Pons (tissue), 1 donor: ENCODE results near the gene MTHFD1L.
"Not testable (repeated sequence)": the region's sequence is repeated elsewhere in the genome, so short reads cannot be mapped to it uniquely, and the experiment has no call there.

ENCODE experiments used
- DNase-seq: peaks from one replicate; pipeline ENCODE4 v3.0.0-alpha.2; 2016; ENCODE audit warnings: low spot score

The MTHFD1L gene

DNA sequence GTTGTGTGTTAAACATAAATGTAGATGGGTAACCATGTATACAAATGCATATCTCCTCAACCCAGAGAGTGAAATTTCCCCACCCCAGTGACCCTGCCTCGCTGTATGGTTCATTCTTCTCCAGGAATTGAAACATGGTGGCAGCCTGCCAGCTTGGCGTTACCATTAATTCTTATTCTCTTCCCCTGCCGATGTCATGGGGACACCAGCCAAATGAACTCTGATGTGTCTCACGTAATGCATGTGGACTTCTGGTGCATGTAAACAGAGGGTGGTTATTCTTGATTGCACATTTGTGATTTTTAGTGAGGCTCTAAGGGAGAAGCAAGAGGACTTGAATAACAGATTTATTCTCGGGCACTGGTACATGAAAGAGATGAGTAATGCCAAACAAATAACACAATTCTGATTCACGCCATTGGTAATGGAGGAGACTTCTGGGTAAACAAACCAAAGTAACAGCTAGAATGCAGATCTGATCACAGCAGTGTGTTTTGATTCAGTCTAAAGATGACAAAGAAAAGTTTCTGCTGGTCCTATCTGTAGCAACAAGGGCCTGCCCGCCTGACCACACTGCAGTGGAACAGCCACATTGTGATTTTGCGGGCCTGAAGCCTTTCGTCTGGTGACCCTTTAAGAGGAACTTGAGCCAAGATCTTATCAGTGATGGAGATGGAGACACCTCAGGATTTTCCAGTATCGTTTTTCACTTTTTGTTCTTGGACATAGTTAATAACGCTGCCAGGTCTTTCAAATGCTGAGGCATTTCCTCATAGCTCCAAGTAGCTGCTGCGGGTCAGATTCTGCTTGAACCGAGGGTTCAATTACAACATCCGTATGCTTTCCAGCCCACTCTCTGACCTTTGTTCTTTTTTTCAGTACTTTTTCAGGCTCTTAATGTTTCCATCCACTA, 202.4 kb downstream of the MTHFD1L start:
- peak; percentile 69 for DNase-seq

DNA sequence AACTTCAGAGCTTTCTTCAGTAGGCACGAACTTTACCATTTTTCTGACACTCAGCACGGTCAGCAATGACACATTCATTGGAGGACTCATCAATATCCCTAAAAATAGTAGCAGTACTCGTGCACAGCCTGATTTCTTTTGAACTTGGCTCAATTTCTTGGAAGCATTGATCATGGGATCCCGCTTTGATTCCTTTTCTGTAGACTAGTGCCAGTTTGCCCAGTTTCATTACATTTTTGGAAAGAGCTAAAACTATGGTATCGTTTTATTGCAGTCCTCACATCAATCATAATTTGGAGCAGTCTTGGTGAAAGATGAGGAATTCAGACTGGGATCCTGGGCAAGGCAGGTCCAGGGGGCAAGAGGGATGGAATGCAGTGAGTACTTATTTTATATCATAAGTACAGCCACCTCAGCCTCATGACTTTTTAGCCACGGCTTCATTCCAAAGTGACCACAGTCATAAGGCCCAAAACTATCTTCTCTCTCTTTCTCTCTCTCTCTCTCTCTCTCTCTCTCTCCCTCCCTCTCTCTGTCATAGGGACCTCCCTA, 203.3 kb downstream of the MTHFD1L start:
- DNase-seq, result no peak

DNA sequence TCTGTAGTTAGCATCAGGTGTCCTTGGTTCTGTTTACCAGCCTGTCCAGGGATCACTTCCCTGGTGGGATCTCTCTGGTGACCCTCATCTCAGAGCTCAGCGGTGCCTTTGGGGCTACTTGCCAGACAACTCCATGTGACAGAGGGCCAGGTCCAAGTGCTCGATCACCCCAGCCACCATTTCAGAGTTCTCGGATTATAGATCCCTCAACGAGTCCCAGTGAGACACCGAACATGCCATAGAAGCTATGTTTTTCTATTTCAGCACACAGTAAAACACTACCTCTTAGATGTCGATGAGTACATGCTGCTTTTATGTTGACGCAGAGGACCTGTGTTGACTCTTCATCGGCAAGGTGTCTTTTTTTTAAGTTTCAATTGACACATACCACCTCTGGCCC, 204.1 kb downstream of the MTHFD1L start:
- DNase-seq, result no peak

DNA sequence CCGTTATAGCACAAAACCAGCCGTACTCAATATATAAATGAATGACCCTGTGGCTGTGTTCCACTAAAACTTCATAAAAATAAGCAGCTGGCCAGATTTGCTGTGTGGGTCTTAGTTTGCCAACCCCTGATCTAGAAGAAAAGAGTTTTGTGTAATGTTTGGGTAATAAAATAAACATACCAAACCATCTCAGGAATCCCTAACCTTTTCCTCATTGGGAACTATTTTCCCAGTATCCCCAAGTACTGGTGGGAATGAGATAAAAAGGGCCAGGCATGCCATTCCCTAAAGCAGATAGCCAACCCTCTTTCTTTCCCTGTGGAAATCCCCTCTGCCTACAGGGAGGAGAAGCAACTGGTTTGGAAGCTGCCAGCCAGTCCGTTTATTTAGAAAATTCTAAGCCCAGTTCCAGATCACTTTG, 205.1 kb downstream of the MTHFD1L start:
- DNase-seq, result no peak

DNA sequence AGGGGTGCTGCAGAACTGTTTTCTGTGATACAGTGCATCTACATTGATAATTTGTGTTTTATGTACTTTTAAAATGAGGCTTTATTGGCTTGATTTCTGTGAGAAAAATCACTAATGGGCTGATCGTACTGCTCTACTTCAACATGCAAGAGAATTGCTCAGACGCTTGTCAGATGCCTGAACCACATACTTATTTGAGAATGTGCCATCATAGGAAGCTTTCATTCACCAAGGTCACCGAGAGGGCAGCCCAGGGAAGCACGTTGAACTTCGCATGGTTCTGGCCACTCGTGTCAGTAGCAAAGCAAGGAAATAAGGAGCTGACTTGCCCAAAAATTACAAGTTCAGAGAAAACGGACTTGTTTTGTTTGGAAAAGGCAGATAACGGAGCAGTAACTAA, 205.8 kb downstream of the MTHFD1L start:
- no peak for DNase-seq

DNA sequence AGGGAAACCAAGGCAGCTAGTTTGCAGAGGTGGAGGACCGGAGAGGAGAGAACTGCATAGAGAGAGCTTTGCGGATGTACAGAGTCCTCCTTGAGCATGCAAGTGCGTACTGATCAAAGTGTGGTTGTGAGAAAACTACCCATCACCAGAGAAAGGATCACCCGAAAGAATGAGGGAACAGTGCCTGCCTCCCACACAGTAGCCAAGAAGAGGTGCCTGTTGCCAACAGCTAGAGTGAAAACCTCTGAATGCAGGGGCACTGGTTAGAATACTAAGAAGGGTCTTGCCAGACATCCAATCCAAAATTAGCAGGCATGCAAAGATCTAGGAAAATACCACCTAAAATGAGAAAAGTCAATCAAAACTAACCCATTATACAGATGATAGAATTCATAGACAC, 207.6 kb downstream of the MTHFD1L start:
- no peak for DNase-seq

DNA sequence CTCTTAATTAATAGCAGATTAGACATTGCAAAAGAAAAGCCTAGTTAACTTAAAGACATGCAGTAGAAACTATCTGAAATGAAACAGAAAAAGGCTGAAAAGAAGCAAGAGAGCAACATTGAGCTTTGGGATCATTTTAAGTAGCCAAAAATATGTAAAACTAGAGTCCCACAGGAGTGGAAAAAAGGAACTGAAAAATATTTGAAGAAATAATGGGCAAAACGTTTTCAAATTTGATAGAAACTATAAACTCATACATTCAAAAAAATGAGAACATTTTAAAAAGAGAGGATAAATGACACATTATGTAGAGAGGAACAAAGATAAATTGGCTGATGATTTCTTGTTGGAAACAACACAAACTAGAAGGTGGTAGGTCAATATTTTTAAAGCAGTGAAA, 208.2 kb downstream of the MTHFD1L start:
- no peak for DNase-seq

DNA sequence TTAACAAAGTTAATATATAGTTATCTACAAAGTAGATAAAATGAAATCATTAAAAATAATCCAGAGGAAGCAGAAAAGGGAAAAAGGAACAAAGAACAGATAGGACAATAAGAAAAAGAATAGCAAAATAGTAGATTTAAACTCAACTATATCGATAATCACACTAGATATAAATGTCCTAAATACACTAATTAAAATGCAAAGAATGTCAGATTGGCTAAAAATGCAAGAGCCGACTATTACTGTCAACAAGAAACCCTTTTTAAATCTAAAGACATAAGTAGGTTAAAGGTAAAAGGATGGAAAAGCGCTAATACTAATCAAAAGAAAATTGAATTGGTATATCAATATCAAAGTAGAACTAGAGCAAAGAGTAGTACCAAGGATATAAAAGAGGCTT, 209.5 kb downstream of the MTHFD1L start:
- DNase-seq, result no peak

DNA sequence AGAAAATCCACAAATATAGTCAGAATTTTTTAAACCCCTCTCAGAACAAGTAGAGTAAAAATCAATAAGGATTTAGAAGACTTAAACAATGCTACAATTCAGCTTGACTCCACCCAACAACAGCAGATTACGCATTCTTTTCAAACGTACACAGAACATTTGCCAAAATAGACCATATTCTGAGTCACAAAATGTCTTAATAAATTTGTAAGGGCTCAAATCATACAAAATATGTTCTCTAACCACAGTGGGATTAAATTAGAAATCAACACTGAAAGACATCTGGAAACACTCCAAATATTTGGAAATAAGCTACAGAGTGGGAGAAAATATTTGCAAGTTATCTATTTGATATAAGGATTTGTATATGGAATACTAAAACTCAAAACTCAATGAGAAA, 210.0 kb downstream of the MTHFD1L start:
- DNase-seq, result no peak

DNA sequence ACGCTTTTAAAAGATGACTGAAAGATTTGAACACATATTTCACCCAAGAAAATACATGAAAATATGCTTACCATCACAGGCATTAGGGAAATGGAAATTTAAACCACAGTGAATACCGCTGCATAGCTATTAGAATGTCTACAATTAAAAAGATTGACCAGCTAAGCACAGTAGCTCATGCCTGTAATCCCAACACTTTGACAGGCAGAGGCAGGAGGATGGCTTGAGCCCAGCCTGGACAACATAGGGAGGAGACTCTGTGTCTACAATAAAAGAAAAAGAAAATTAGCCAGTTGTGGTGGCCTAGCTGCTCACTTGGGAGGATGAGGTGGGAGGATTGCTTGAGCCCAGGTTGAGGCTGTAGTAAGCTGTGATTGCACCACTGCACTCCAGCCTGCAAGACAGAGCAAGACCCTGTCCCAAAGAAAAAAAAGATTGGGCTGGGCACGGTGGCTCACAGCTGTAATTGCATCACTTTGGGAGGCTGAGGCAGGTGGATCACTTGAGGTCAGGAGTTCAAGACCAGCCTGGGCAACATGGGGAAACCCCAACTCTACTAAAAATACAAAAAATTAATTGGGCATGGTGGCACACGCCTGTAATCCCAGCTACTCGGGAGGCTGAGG, 210.5 kb downstream of the MTHFD1L start:
- no peak for DNase-seq

DNA sequence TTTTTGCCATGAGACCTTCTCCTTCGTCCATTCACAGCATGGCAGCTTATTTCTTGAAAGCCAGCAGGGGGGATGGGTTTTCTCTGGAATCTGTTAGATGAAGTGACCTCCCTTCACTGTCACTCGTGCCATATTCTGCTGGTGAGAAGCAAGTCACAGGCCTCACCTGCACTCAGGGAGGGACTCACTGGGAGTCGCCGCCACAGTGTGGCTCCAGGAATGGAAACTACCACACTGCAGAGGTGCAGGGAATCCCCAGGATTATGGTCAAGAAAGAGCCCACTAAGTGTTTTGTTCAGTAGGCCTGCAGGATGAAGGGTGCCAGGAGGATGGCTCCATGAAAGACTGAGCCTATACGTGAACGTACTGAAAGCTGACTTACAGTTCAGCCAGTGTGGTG, 213.2 kb downstream of the MTHFD1L start:
- DNase-seq, result no peak

DNA sequence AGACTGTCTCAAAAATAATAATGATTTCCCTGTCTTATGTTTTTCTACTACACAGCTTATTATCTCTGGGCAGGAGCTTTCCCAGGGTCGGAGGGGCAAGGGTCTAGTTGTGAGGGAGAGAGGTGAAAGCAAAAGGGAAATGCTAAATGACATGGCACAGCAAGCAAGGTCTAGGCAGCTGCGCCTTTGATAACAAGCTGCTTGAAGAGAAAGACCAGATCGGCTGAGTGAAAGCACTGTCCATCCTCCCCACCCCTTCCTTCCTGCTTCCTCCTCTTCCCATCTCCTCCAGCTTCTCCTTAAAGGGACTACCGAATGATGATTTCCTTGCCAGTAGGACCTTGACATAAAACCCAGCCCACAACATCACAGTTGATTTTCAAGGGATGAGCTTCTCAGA, 216.2 kb downstream of the MTHFD1L start:
- no peak for DNase-seq

DNA sequence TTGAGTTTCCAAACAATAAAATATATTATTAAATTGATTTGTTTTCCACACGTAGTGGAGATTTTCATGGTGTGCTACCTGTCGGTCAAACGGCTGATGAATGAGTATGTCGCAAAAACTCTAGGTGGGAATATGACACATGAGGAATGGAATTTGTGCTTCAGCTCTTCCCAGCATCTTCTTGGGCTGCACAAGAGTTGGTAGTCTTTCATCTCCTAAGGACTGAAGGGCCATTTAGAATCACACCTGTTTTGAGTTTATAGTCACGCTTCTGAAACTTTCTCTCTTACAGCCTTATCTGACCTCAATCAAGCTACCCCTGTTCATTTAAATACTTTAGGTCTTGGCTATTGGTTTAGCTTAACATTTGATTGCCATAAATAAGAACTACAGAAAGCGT, 216.6 kb downstream of the MTHFD1L start:
- no peak for DNase-seq

DNA sequence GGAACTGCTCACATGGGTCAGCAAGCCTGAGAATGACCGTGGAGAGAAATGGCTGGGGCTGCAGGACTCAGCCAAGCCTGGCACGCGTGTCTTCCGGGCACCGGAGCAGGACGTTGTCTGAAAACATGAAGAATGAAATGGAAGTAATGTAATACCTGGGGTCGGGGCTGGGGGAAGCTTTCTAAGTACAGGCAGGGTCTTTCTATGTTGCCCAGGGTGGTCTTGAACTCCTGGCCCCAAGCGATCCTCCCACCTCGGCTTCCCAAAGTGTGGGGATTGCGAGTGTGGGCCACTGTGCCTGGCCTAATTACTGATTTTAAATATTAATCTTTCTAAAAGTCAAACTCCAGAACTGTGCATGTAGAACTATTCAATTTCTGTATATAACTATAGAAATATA, 218.8 kb downstream of the MTHFD1L start:
- DNase-seq, result no peak

DNA sequence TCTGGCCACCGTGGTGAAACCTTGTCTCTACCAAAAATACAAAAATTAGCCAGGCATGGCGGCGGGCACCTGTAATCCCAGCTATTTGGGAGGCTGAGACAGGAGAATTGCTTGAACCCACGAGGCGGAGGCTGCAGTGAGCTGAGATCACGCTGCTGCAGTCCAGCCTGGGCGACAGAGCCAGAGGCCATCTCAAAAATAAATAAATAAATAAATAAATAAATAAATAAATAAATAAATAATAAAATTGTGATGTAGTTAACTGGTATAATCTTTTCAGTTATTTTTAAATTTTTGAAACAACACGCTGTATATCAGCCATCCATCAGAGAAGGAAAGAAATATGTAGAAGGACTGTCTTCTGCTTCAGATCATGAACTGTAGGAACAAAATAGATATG, 221.6 kb downstream of the MTHFD1L start:
- not testable (repeated sequence) for DNase-seq

DNA sequence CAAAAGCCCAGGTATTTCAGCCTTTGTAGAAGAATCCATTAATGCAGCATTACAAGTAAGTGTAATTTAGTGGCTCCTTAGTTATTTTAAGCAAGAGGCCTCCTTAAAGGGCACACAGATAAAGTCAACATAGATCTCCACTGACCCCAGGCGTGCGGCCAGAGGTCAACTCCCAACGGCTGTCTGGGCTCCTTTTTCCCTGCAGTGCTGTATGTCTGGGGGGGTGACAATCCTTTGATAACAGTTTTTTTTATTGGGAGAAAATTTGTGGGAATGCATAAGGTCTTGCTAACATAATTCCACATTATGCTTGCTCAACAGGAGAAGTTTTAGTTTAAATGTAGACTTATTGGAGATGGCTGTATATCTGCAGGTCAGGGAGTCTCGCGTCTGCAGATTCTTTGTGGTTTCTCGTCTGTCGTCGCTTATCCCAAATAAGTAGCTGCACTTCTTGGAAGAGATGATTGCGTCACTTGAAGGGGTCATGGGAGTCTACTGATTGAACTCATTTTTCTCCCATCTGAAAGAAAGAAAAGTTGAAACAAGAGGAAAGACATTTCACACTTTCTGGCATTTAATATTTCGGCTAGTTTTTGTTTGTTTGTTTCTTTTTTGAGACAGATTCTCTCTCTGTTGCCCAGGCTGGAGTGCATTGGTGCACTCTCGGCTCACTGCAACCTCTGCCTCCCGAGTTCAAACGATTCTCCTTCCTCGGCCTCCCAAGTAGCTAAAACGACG, 222.5 kb downstream of the MTHFD1L start:
- DNase-seq, result no peak

DNA sequence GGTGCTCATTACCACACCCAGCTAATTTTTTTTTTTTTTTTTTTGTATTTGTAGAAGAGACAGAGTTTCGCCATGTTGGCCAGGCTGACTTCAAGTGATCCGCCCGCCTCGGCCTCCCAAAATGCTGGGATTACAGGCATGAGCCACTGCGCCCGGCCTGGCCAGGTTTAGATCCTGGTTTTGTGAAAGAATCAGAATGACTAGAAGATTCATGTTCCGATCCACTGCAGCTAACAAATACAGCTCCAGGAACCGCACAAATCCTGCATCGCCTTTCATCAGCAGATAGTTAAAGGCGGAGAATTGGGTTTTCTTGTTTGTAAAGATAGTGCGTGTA, 223.1 kb downstream of the MTHFD1L start:
- no peak for DNase-seq

DNA sequence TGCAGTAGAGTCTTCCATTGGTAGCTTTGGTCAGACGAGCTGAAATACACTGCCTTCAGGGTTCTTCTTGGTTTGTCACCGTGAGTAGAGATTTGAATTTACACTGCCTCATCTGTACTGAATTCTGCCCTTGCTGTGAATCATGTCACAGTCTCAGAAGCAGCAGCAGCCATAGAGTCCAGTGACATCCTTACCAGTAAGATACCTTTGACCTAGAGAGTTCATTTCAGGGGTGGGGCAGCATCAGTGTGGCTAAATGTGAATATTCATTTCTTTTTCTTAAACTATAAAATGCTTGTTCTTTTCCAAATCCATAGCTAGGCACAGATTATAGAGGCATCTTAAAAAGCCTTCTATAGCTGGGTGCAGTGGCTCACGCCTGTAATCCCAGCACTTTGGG, 223.5 kb downstream of the MTHFD1L start:
- no peak for DNase-seq

DNA sequence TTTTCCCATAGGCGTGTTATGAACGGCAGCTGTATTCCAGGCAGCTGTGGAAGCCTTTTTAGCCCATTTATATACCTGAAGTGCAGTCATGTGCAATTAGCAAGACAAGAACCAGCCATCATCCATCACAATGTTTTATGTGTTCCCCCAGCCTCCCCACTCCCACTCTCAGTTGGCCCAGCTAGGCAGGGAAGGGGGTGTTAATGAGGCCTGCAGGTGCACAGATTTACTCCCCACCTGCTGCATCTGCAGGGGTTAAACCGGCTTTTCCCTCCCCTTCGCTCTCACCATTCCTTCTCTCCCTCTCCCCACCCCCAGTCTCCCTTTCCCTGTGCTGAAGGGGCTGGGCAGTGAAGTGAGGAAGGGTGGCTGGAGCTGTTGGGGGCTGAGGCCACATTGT, 224.5 kb downstream of the MTHFD1L start:
- DNase-seq, result no peak

DNA sequence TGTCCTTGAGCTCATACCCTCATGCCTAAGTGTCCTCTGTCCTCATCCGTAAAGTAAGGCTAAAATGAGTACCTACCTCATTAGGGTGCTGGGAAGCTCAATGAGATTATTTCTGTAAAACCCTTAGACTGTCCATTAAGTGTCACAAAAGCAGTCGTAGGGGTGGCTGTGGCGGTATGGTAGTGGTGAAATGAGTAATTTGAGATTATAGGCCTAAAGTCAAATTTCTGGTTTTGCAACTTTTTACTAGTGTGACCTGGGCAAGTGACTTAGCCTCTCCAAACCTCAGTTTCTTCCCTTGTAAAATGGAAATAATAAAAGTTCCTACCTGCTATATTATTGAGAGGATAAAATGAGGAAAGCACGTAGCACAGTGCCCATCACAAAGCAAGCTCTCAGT, 226.1 kb downstream of the MTHFD1L start:
- DNase-seq, result no peak

DNA sequence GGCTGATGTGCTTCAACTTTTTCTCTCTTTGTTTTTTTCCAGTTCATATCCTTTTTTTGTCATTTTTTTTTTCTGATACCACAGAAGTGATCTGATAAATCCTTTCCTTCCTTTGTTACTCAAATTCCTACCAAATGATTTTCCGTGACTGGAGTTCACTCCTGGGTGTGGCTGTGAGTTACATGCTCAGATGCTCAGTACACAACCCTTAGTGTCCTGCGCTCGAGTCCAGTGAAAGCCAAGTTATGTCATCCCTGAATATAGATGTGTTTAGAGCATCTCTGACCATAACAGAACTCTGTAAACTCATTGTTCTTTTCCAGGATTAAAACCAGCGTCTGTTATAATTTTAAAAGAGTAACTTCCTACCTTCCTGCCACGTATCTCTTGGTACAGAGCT, 227.1 kb downstream of the MTHFD1L start:
- no peak for DNase-seq

DNA sequence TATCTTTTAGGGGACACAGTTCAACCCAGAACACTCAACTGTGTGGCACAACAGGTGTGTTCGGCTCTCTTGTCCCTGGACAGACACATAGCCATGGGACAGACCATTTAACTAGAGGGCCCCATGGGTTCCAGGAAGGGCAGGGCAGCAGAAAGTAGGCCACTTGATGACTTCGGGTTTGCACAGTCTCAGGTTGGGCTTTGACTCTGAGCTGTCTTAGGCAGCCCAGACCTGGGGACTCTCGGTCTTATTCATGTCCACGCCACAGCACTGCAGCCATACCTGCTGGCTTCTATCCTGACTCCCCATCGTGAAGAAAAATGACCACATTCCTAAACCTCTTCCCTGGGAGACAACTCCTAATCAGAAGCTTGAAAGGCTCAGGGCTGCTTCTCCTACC, 228.2 kb downstream of the MTHFD1L start:
- no peak for DNase-seq
